NCI-H82 treated with DMSO at 0.1 percent for 48 hours (cell line): ENCODE measurements around the gene DYRK1A.

ENCODE experiments used
- DNase-seq: peaks from one replicate; lab custom pipeline; 2025; ENCODE audit not compliant: unreplicated experiment; lab: John Stamatoyannopoulos, UW

Gene DYRK1A

DNA sequence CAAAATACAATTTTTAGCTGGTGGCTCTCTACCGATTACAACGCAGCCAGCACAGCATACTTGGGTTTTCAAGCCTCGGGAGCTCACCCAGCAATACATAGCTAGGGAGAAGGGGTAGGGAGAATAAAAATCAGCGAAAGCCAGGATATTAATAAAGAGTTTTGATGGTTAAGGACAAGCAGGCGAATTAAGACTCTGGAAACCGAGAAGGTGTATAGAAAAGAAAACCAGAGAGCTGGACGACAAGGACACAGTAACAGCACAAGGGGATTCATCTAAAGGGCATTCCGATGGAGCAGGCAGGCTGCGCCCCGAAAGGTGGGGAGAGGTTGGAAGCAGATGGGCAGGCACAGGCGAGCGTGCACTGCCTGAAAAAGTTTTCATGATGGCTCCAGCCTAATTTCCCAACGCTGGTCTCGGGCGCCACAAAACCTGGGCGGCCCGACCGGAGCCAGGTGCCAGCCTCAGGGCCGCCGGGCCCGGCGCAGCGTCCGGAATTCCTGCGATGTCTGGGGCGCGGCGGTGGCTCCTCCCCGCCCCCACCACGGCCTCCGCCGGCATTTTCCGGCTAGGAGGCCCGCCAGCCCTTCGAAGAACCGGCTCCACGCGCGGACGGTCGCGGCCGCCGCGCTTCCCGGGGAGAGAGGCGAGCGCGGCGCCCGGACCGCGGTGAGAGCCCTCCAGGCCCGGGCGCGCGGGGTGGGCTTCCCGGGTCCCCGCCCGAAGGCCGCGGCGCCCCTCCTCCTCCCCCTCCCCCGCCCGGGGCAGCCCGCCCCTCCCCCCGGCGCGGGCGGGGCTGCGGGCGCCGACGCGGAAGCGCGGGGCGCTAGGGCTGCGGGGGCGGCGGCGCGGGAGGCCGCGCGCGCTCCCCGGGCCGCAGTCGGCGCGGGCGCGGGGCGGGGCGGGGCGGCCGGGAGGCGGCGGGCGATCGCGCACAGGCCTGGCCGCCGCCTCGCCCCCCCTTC is 774 bp upstream of the DYRK1A start:
- DNase-seq: no peak

DNA sequence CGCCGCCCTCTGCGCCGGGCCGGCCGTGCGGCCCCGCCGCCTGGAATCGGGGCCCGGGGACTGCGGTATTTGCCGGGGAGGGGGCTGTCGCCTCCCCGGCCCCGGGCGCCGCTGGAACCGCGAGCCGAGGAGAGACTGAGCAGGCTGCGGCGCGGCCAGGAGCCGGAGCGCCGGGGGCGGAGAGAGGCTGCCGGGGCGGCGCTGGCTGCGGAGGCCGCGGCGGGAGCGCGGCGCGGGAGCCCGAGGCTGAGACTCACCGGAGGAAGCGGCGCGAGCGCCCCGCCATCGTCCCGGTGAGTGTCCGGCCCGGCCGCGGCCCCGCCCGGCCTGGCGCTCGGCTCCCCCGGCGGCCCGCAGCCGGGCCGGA is 746 bp downstream of the DYRK1A start:
- DNase-seq: no peak

DNA sequence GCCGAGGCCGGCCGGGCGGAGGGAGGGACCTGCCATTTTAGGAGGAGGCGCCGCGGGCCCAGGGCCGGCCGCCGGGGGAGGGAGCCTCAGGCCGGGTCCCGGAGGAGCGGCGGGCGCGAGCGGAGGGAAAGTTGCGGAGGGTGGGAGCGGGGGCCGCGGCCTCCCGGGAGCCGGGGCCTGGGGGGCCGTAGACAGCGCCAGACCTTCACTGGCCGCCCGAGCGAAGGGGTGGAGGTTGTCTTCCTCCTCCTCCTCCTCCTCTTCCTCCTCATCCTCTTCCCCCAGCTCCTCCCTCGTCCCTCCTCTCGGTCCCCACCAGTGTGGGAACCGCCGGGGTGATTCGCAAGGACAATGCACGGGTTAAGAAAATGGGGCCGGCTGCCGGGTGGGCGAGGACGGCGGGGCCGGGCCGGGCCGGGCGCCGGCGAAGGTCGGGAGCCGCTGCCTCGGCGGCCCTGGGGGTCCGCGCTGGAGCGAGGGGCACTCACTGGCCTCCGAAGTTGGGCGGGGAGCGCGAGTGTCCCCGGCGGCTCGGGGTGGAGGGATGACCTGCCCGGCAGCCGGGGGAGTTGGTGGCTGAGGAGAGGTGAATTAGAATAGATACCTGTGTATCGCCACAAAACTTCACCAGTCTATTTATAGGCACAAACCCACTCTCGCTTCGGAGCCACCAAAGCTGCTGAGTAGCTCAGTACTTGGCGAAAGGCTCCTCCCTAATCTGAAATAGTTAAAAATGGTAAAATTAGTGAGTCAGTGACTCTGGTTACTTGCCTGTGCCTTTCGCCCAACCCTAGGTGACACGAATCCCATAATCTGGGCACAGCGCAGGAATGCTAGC is 1.3 kb downstream of the DYRK1A start:
- no peak for DNase-seq

DNA sequence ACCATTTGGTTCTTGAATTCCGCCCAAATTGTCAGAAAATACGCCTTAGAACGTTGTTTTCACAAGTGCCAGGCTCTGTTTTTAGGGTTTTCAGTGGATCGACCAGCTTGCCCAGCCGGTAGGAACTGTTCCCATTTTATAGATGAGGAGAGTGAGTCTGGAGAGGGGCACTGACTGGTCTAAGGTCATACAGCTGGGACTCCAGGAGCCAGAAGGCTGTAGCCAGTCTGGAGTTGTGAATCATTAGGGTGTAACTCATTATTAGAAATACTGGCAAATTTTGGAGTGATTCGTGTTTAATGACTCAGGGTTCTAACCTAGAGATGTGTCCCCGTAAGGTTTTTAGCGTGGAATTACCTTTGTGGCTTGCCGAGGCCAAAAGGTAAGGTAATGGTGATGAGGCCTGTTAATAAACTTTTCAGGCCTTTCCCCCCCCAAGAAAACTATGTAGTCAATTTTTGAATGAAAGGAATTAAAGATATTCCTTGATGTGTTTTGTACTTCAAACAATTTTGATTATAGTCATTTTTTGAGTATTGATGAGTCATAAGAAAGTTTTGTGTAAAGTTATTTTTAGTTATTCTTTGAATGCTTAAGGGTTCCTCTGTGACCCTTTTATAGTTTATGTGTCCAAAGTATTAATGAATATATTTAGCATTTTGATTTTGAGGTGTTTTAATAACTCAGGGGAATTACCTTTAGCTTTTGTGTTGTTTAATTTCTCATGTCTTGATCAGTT is 2.1 kb downstream of the DYRK1A start:
- no peak for DNase-seq

DNA sequence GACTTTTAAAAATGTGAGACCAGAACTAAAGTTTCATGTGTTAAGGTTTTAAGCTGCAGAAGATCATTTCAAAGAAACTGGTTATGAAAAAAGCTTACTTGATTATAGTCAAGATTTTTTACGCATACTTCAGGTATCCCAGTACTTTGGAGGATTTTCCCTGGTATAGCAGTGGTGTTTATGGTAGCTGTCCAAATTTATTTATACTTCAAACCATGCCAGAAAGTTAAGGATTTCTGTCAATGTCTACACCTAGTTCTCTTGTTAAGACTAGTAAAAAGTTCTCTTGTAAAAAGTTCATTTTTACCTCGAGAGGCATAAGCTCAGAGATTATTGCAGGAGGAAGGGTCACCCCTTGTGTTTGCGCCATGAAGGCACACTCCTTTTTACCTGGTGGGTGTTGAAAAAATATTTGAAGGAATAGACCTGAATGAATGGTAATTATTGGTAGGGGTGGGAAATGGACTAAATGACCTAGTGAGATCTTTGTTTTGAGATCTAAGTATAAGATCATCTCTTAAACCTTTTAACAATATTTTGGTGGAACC is 2.8 kb downstream of the DYRK1A start:
- DNase-seq: no peak

DNA sequence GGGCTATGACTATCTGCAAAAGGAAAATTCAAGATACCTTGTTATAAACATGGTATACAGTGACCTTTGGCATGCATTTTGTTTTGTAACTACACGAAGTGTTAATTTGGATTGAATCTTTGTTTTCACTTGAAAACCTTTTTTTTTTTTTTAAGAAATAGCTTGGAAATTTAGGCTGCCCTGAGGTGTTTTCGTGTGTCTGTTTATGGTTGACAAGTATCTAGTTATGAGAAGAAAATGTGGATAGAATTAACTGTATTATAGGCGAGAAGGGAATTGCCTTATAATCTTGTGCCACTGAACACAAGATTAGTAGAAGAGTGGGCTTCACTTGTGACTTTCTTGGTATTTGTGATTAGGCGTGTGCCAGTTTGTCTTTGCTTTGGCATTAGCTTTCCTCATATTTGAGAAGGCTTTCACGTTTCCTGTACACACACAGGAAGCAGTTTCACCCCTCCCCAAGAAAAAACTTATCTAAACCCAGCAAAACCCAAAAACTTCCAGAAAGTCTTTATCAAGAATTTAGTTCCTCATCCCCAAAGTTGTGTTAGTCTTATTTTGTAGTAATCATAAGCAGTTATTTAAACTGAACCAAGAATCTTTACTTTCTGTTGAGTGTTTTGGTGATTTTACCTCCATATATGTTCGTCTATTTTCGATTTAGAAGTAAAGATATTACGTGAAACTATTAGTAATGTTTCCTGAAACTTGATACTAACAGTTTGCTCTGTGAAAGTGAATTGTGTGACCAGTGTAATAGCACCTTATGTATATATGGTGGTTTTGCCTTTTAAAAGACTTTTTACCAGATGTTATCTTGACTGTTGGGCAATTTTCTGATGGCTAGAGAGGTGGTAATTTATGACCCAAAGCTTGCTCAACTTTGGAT is 3.8 kb downstream of the DYRK1A start:
- DNase-seq: no peak

DNA sequence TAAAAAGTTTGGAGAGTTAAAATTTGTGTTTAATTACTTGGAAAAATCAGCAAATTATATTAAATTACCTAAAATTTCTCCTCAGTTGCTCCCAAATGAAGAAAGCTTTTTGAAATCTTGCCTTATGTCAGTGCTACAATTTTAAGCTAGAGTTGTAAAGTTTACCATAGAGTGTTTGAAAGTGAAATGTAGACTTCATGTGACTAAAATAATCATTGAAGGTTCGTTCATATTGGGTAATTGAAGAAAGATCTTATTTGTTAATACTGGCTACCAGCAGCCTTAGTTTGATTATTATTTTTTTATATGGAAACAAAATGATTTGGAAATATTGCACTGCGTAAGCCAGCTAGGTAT is 4.4 kb downstream of the DYRK1A start:
- DNase-seq: no peak

DNA sequence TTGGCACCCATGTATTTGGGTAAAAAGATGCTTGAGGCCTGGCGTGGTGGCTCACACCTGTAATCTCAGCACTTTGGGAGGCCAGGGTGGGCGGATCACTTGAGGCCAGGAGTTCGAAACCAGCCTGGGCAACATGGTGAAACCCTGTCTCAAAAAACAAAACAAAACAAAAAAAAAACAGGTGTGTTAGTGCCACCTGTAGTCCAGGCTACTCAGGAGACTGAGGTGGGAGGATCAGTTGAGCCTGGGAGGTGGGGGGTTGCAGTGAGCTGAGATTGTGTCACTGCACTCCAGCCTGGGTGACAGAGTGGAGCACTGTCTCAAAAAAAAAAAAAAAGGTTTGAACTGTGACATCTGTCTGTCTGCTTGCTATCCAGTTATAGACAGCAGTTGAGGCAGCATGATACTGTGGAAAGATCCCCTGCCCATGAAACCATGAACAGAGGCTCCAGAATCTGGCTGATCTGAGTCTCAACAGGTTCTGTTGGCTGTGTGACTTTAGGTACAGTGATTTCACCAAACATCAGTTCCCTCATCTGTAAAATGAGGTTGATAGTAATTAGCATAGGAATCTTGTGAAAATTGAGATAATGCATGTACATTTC is 5.7 kb downstream of the DYRK1A start:
- DNase-seq: no peak

DNA sequence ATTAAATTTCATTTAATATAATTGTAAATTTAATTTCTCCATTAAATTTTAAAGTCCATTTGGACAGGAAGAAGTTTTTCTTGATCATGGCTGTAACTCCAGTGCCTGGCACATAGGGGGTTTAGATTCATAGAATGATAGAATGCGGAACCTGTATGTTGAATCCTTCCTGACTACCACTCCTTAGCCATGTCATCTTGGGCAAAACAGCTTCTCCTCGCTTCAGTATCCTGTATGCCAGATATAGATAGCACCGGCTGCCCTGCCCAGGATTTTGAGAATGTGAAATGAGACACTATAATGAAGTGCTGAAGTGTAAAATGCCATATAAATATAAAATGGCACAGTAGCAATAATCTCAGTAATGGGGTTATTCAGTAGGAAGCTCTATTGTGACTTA is 6.4 kb downstream of the DYRK1A start:
- no peak for DNase-seq

DNA sequence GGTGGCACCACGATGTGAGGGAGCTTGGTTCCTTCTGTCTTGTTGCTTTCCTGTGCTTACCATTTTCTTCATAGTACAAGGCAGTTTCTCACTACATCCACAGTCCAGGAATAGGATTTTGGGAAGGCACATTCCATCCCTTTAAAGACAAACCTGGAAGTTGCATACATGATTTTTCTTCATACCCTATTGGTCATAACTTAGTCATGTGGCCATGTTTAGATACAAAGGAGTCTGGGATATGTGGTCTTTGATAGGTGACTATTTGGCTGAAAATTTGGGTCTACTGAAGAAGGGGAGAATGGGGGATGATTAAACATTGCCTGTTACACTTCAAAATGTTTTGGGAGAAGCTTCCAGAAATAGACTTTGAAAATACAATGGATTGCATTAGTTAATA is 7.0 kb downstream of the DYRK1A start:
- no peak for DNase-seq

DNA sequence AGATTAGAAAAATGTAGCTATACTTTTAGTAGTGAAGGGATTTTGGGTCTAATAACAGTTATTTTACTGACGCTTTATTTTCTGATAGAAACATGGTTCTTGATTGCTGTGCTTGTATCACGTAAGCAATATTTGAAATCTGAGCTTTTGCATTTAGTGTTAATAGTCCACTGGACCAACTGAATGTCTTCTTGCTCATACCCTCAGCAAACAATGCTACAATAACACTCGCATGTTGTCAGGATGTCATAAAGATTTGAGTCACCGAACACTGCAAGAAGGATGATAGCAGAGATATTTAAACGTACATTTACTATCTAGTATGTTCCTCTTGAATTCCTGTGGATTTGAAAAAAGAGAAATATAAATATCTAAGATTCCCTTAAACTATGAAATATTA is 7.5 kb downstream of the DYRK1A start:
- DNase-seq: no peak

DNA sequence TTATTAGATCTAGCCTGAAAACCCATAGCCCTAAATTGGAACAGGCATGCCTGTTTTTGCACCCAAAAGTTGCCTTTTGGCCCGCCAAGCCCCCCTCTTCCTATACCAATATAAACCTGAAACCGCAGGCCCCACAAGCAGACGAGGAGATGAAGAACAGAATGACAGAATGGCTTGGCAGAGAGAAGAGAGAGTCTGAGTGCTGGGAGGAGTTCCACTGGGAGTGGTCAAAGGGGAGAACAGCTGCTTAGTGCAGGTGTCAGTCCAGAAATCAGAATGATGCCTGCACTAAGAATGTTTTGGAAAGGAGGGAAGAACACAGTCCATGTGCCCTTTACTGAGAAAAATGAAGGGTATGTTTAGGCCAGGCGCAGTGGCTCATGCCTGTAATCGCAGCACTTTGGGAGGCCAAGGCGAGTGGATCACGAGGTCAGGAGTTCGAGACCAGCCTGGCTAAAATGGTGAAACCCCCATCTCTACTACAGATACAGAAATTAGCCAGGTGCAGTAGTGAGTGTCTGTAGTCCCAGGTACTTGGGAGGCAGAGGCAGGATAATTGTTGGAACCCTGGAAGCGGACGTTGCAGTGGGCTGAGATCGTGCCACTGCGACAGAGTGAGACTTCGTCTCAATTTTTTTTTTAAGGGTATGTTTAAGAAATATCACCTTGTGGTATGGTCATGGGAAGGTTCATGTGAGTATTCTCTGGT is 9.4 kb downstream of the DYRK1A start:
- no peak for DNase-seq

DNA sequence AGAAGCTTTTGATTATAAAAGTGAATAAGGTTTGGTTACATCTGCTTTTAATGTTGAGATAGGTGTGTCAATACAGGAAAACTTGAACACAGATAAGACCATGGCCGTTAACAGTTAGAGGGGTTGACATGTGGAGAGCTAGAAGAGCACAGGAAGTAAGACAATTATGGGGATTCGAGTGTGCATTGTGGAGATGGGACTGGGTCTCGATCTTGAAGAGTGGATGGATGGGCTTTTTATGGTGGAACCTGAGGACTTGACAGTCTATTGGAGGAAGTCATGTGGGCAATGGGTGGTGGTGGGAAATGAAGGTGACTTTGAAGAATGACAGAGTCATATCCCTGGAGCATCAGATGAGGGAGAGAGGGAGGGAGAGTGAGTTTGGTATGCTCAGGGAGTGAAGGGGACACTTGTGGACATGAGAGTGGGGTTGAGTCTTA is 12.1 kb downstream of the DYRK1A start:
- DNase-seq: no peak

DNA sequence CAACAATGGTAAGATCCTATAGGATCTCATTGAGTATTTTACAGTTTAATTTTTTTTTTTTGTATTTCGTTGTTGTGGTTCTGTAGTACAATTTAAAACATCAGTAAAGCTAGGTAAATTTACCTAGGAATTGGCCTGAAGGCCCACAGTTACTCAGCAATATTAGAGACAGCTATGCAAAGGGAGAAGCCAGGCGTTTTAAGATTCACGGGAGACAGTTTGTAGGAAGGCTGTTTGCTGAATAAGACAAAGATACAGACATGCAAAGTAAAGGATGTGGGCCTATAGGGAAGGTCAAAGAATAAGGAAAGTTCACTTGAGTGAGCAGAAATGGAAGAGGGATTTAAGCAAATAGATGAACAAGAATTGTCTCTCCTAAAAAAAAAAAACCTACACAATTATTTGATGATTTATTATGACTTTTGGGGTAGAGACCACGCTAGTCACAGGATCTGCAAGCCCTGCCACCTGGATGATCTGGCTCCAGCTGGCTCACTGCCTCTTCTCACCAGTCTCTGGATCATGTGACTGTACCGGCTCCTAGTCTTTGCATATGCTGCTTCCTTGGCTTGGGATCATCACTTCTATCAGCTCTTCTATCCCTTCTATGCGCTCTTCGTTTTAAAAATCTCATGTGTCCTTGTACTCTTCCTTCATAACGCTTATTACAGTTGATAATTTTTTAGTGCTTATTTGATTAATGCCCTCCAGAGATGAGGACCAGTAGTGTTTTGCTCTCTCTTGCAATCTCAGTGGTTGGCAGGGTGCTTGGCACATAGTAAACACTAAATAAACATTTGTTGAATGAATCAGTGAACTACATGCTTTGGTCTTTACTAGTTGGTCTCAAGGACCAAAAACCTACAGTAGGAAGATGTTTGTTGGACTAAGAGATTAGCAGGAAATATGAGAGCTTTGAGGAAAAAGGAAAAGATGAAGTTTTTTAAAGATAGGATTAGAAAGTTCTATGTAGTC is 14.1 kb downstream of the DYRK1A start:
- no peak for DNase-seq

DNA sequence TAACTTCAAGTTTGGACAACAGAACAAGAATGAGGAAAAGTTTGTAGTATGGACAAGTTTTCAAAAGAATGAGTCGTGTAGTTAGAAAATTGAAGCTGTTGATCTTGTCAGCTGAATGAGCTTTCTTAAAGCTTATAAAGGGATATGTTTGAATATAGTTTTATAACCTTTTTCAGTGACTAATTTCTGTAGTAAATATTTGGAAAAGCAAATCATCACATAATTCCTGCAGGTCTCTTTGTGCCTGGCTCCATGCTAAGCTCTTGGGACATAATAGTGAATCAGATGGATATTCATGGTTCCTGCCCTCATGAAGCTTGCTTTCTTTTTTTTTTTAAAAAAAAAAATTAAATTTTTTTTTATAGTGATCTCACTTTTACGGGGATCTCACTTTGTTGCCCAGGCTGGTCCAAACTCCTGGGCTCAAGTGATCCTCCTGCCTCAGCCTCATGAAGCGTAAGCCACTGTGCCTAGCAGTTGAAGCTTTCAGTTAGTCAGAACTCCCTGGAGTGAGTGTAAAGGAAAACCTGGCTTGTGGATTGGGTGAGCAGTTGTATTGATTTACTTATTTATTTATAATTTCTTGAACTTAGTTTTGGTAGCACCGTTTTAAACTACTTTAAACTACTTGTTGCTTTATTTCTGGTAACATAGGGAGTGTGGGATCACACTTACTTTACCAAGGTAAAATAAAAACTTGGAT is 15.5 kb downstream of the DYRK1A start:
- DNase-seq: no peak

DNA sequence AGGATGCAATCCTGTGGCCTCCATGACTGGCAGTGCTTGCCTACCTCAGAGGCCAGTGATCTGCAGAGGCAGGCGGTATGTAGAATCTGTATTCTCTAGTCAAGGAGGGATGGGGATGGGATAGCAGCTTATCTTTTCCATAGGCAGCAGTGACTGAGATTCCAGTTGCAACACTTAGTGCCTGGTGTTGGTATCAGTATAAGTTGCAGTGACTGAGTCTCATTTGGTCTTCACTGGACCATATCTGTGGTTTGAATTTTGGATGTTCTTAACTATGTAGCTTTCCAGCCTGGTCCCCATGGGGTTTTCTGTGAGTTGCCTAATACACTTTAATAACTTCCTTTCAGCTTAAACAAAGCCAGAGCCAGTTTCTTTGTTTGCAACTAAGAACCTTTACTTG is 16.5 kb downstream of the DYRK1A start:
- DNase-seq: no peak

DNA sequence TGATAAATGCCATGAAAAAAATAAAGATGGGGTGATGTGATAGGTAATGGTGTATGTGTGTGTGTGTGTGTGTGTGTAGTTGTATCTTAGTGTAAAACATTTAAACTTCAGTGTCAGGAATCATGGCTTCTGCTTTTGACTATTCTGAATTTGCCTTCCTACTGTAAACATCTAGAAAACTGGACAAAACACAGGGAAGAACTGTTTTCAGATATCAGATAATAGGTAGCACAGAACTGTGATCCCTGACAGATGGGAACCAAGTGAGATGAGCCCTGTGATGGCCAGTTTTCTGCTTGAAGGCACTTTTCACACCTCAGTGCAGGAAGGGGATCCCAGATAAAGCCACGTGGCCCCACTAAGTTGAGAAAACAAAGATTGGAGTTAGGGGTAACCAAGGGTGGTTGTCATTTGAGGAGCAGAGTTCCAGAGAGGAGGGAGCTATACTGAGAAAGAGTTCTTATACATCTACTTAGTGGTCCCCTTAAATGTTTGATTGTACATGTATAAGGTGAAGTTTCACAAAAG is 17.3 kb downstream of the DYRK1A start:
- no peak for DNase-seq
